ENCODE results near the gene CCL27. TPM values are rescaled to one million over a fixed set of nuclear protein-coding genes. Genes with fewer than 3 reads are reported as not detected.
A peak's percentile ranks its signal among the peaks of the same experiment; 100 is the strongest.

CCL27 gene
- total RNA-seq, 1 experiment from 2014 or later, result 0.95 TPM

- in situ Hi-C loops (cut with HindIII; ENCODE audit: low pct_unique_long_range_greater_than_20kb, low sequenced_read_pairs) (no loop called here), intact Hi-C loops (cut with micrococcal nuclease; ENCODE audit: unreplicated experiment) (no loop called here)
- POLR2A ChIA-PET, result interaction anchor here (0.6 kb wide), 1 partner anchor 177 kb away, joined by 6 read pairs; no protein-coding TSS in a partner anchor
Measured at GRCh38 chr9:34701023-34701768, 38.7 kb upstream of the CCL27 start.

GRCh38 chr9:34694811-34695210, 32.4 kb upstream of the CCL27 start:
- H3K4me1 ChIP-seq (ENCODE audit: control insufficient read depth, insufficient read depth, low read length), result no peaks in the 10 kb centered on the region
- POLR2A ChIA-PET, result no interaction called here
- ATAC-seq, result no peak
- no peaks in the 10 kb centered on the region for H3K9me3 ChIP-seq (ENCODE audit: control insufficient read depth, insufficient read depth, low read depth, low read length)
- BruUV-seq (replicated peaks), result no TSS peak
- TF ChIP-seq TCF7L2 (IDR thresholded peaks at IDR 0.05; ENCODE audit: low read depth, low read length) (no peak), CTCF (IDR thresholded peaks at IDR 0.05) (no peak), SIN3A (IDR thresholded peaks at IDR 0.05; ENCODE audit: borderline replicate concordance, insufficient read depth, low read depth, low read length) (no peak)
- H3K4me3 ChIP-seq (ENCODE audit: low read depth in 2 of 2, low read length in 2 of 2), result no peak overlapping the region
- CTCF ChIA-PET, result no interaction called here
- no peak for DNase-seq (ENCODE audit: low read depth, low spot score)
- intact Hi-C loops (cut with micrococcal nuclease; ENCODE audit: unreplicated experiment), result no loop called here
- H3K36me3 ChIP-seq (ENCODE audit: control insufficient read depth, insufficient read depth, low read length), result no peaks in the 10 kb centered on the region
- in situ Hi-C loops (cut with HindIII; ENCODE audit: low pct_unique_long_range_greater_than_20kb, low sequenced_read_pairs), result no loop called here
- H3K27me3 ChIP-seq (ENCODE audit: control insufficient read depth, insufficient read depth, low read length), result no peaks in the 10 kb centered on the region; the same call in 1 of the 2 replicates
- no peak overlapping the region for H3K27ac ChIP-seq (ENCODE audit: low read length)

More at GRCh38 chr9:34701023-34701768, 38.7 kb upstream of the CCL27 start:
- H3K9me3 ChIP-seq (ENCODE audit: control insufficient read depth, insufficient read depth, low read depth, low read length), result no peaks in the 10 kb centered on the region
- H3K4me1 ChIP-seq (ENCODE audit: control insufficient read depth, insufficient read depth, low read length), result no peaks in the 10 kb centered on the region; the same call in 1 of the 2 replicates
- no TSS peak for BruUV-seq (replicated peaks)
- 0 out of 2 replicates have a peak, but pooled peaks have one; percentile 30 for TF ChIP-seq SIN3A (IDR thresholded peaks at IDR 0.05; ENCODE audit: borderline replicate concordance, insufficient read depth, low read depth, low read length)
- no peak for TF ChIP-seq POLR2AphosphoS5 (IDR thresholded peaks at IDR 0.05; ENCODE audit: low read depth, low read length)
- TF ChIP-seq TCF7L2 (IDR thresholded peaks at IDR 0.05; ENCODE audit: low read depth, low read length), result no peak
- peak; percentile 97 for TF ChIP-seq CTCF (IDR thresholded peaks at IDR 0.05)
- no peak for TF ChIP-seq REST (IDR thresholded peaks at IDR 0.05; ENCODE audit: insufficient read depth in 1 of 2, low read depth in 2 of 2, low read length in 1 of 2)
- H3K27me3 ChIP-seq (ENCODE audit: control insufficient read depth, insufficient read depth, low read length), result no peaks in the 10 kb centered on the region; the same call in 1 of the 2 replicates
- ATAC-seq (peak; percentile 93), DNase-seq (ENCODE audit: low read depth, low spot score) (peak; percentile 13)
- H3K27ac ChIP-seq (ENCODE audit: low read length), result no peak overlapping the region; the same call in 1 of the 2 replicates
- H3K36me3 ChIP-seq (ENCODE audit: control insufficient read depth, insufficient read depth, low read length), result no peaks in the 10 kb centered on the region
- peak overlapping the region; percentile 54 to 79 for H3K4me3 ChIP-seq (ENCODE audit: low read depth in 2 of 2, low read length in 2 of 2)
- CTCF ChIA-PET, result interaction anchor here (0.5 to 1.5 kb wide), 8 partner anchors 13 to 612 kb away, joined by 3 to 6 read pairs (median 3); no protein-coding TSS in a partner anchor

Data from Panc1 (cell line).